Muscle of leg (tissue), 11 donors: ENCODE results near the gene LRATD1. TPM values are rescaled to one million over a fixed set of nuclear protein-coding genes. Genes with fewer than 3 reads are reported as not detected.
A peak's percentile ranks its signal among the peaks of the same experiment; 100 is the strongest.

ENCODE experiments used
- DNase-seq: peaks from one replicate; pipeline ENCODE4 v3.0.0; 2013
- H3K27ac ChIP-seq: one replicate; pipeline ENCODE4 v1.5.1; 2013; ENCODE audit warnings: mild to moderate bottlenecking, low read length, control low read depth
- H3K27me3 ChIP-seq: one replicate; pipeline ENCODE4 v1.6.1; 2013; ENCODE audit warnings: low read length; ENCODE audit not compliant: control insufficient read depth, insufficient read depth
- H3K36me3 ChIP-seq: one replicate; pipeline ENCODE4 v1.6.1; 2013; ENCODE audit warnings: low read length; ENCODE audit not compliant: control insufficient read depth, insufficient read depth
- H3K4me1 ChIP-seq: one replicate; pipeline ENCODE4 v1.6.1; 2013; ENCODE audit warnings: low read length; ENCODE audit not compliant: control insufficient read depth, insufficient read depth
- H3K4me3 ChIP-seq: one replicate; pipeline ENCODE4 v1.5.1; 2013; ENCODE audit warnings: low read length, control low read depth
- H3K9me3 ChIP-seq: replicated peaks from 2 replicates; pipeline ENCODE4 v1.6.1; 2013; ENCODE audit warnings: low read depth, low read length; ENCODE audit not compliant: control insufficient read depth
- WGBS: methylation state at CpG from one replicate; pipeline ENCODE4 v1.1.5; 2013; ENCODE audit warnings: missing lambda C conversion rate; ENCODE audit not compliant: insufficient coverage; 5-methylcytosine and 5-hydroxymethylcytosine counted together
- polyA plus RNA-seq, 8 donors: library from polyadenylated mRNA; unstranded; fragments of 120-200 nt; gene quantifications; one replicate each; pipeline versions ENCODE4 v1.2.1 to v1.2.3, GENCODE V29; 2013; ENCODE audit warnings: inconsistent platforms in 1 of 8, low replicate concordance in 1 of 8; ENCODE audit not compliant: insufficient read length in 8 of 8, insufficient read depth in 1 of 8
- total RNA-seq: library from RNA; stranded (reverse); fragments of 120-200 nt; gene quantifications from one replicate; pipeline ENCODE4 v1.2.4, GENCODE V29; 2013

The LRATD1 gene
- total and polyA plus RNA-seq, 9 donors = 4.8 to 16.3 (median 11.6) TPM

DNA sequence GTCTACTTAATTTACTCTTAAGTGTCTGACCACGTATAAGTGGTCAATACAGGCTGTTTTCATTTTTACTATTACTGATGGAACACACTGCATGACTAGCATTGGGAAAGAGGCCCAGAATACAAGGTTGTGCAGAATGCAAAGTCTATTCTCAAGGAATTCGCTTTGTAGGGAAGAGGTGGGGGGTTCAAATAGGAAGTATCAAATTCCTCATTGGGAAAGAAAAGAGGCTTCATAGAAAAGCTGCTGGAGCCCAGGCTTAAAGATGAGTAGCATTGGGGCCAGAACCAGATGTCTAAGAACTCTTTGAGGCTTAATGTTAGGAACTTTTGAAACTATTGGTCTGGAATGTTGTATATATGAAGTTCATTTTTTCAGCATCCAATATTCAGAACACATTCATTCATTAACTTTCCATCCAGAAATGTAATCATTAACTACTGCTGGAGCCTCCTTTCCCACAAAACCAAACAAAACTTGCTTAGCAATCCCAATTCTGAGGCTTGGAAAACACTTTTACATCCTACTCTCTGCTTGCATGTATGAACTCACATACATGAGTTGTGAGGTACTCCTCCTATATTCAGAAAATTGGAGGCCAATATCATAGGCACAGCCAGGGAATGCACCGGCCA is 994 bp upstream of the LRATD1 start:
- Histone ChIP-seq H3K27ac (no peak overlapping the region), H3K4me1 (peaks cover 22% of the 10 kb centered on the region), H3K9me3 (no peaks in the 10 kb centered on the region), H3K36me3 (no peaks in the 10 kb centered on the region), H3K4me3 (no peak overlapping the region), H3K27me3 (peaks cover 34% of the 10 kb centered on the region)
- DNase-seq = no peak
- WGBS = 32% methylated on average over 2 of the region's 3 CpGs

DNA sequence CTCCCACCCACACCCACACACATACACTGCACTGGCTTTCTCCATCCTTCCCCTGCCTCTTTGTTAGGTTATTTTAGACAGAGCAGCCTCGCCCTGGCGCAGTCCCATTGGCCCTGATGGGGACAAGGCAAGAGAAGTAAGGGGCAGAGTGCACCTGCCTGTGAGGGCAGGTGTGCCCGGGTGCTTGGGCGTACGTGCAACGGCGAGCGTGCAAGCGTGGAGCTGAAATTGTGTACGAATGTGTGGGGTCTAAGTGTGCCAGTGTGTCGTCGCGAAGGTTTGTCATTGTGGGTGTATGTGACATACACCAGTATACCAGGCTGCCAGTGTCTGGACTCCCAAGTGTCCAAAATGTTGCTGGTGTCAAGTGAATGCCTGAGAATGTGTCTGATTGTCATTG is 544 bp downstream of the LRATD1 start:
- H3K4me1 ChIP-seq = peaks cover 22% of the 10 kb centered on the region
- peak; percentile 11 for DNase-seq
- no peaks in the 10 kb centered on the region for H3K36me3 ChIP-seq
- no peaks in the 10 kb centered on the region for H3K9me3 ChIP-seq
- H3K27me3 ChIP-seq = peaks cover 34% of the 10 kb centered on the region
- H3K27ac ChIP-seq = no peak overlapping the region
- H3K4me3 ChIP-seq = peak overlapping the region; percentile 66
- 6% methylated on average over 11 of the region's 13 CpGs for WGBS

- DNase-seq = peak; percentile 9
Measured at GRCh38 chr2:14633461-14634181, 1.1 kb downstream of the LRATD1 start.

GRCh38 chr2:14634182-14634488 is 1.6 kb downstream of the LRATD1 start:
- no peaks in the 10 kb centered on the region for H3K36me3 ChIP-seq
- no peak overlapping the region for H3K27ac ChIP-seq
- peaks cover 34% of the 10 kb centered on the region for H3K27me3 ChIP-seq
- under 1% methylated on average over 31 of the region's 31 CpGs for WGBS
- no peaks in the 10 kb centered on the region for H3K9me3 ChIP-seq
- peak; percentile 8 for DNase-seq
- peak overlapping the region; percentile 66 for H3K4me3 ChIP-seq
- peaks cover 22% of the 10 kb centered on the region for H3K4me1 ChIP-seq

More at GRCh38 chr2:14633461-14634181, 1.1 kb downstream of the LRATD1 start:
- peaks cover 22% of the 10 kb centered on the region for H3K4me1 ChIP-seq
- H3K27ac ChIP-seq = no peak overlapping the region
- 2% methylated on average over 36 of the region's 42 CpGs for WGBS
- no peaks in the 10 kb centered on the region for H3K36me3 ChIP-seq
- H3K9me3 ChIP-seq = no peaks in the 10 kb centered on the region
- peaks cover 34% of the 10 kb centered on the region for H3K27me3 ChIP-seq
- H3K4me3 ChIP-seq = peak overlapping the region; percentile 66

DNA sequence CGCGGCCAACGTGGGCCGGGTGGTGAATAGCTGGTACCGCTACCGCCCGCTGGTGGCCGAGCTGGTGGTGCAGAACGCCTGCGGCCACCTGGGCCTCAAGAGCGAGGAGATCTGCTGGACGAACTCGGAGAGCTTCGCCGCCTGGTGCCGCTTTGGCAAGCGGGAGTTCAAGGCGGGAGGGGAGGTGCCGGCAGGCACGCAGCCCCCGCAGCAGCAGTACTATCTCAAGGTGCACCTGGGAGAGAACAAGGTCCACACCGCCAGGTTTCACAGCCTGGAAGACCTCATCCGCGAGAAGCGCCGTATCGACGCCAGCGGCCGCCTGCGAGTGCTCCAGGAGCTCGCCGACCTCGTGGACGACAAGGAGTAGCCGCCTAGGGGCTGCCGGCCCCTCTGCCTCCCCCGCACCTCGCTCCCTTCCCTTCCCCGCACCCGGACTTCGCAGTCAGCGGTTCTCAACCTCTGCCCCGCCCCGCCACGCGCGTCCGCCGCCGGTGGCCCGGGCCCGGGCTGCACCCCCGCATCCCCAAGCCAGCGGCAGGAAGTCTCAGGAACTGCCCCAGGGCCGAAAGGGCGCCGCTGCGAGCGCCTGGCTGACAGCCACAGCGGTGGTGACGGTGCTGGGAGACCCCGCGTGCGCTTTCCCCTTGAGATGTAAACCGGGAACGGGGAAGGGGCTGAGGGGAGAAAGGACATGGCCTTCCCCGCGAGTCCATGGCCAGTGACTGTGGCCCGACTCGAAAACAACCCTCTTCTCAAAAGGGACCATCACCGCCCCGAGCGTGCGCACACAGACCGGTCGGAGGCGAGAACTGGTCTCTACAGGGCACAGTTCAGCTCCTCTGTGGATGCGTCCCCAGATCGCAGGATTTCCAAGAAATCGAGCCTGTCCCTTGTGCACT is 2.2 kb downstream of the LRATD1 start:
- WGBS = under 1% methylated on average over 77 of the region's 81 CpGs
- DNase-seq = peak; percentile 76
- H3K4me3 ChIP-seq = peak overlapping the region; percentile 66
- peak overlapping the region; percentile 89 for H3K27ac ChIP-seq
- no peaks in the 10 kb centered on the region for H3K36me3 ChIP-seq
- H3K27me3 ChIP-seq = peaks cover 34% of the 10 kb centered on the region
- peaks cover 22% of the 10 kb centered on the region for H3K4me1 ChIP-seq
- no peaks in the 10 kb centered on the region for H3K9me3 ChIP-seq

- peaks cover 34% of the 10 kb centered on the region for H3K27me3 ChIP-seq
- H3K4me1 ChIP-seq = peaks cover 22% of the 10 kb centered on the region
Measured at GRCh38 chr2:14635391-14635871, 2.9 kb downstream of the LRATD1 start.

GRCh38 chr2:14638488-14638887 is 6.0 kb downstream of the LRATD1 start:
- WGBS = no CpG with 5 or more reads among the region's 2 CpGs
- Histone ChIP-seq H3K27me3 (peaks cover 18% of the 10 kb centered on the region), H3K4me1 (peaks cover 10% of the 10 kb centered on the region), H3K9me3 (no peaks in the 10 kb centered on the region), H3K4me3 (no peak overlapping the region), H3K27ac (no peak overlapping the region), H3K36me3 (no peaks in the 10 kb centered on the region)
- DNase-seq = no peak

More at GRCh38 chr2:14635391-14635871, 2.9 kb downstream of the LRATD1 start:
- Histone ChIP-seq H3K4me3 (peak overlapping the region; percentile 66), H3K27ac (peak overlapping the region; percentile 89), H3K9me3 (no peaks in the 10 kb centered on the region), H3K36me3 (no peaks in the 10 kb centered on the region)
- WGBS = 0% methylated on average over 21 of the region's 24 CpGs
- DNase-seq = peak; percentile 77

DNA sequence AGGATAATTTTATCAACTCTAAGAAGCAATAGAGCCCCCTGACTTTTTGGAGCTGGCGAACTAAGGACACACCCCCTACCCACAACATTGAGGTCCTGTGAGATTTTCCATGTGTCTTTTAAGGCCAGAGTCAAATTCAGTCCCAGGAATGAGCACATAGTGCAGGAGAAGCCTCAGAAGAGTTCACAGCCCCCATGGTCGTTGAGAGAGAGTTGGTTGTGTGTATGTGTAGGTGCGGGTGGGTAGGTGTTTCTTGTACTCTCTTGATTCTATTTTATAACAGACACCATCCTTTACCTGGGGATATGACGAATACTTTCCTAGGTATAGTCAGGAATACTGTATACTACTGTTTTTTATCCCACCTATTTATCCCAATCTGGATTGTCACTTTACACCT is 8.6 kb downstream of the LRATD1 start:
- DNase-seq = no peak
- H3K27ac ChIP-seq = no peak overlapping the region
- H3K27me3 ChIP-seq = no peaks in the 10 kb centered on the region
- no peaks in the 10 kb centered on the region for H3K4me1 ChIP-seq
- H3K9me3 ChIP-seq = no peaks in the 10 kb centered on the region
- WGBS = no CpG with 5 or more reads among the region's 4 CpGs
- no peak overlapping the region for H3K4me3 ChIP-seq
- no peaks in the 10 kb centered on the region for H3K36me3 ChIP-seq

DNA sequence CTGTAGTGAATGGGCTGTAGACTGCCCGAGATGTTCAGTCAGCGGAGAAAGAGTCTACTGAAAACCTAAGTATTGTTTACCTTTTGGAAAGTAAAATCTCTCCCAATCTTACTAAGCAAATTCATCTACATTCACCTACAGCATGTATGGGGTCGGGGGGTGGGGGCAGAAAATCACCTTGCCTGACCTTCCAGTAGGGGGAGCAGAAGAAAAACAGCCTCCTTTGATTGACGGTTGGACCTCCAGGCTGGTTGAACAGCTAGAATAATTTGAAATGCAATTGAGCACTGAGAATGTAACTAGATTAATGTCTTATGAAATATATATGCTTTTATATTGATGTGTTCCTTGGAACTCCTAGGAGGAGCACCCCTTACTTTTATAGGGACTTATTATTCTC is 10.0 kb downstream of the LRATD1 start:
- no peak overlapping the region for H3K4me3 ChIP-seq
- no peak for DNase-seq
- no peaks in the 10 kb centered on the region for H3K27me3 ChIP-seq
- no peaks in the 10 kb centered on the region for H3K9me3 ChIP-seq
- H3K36me3 ChIP-seq = no peaks in the 10 kb centered on the region
- WGBS = 100% methylated on average over 1 of the region's 4 CpGs
- no peak overlapping the region for H3K27ac ChIP-seq
- H3K4me1 ChIP-seq = peaks cover 2% of the 10 kb centered on the region

GRCh38 chr2:14647714-14648113 is 15.2 kb downstream of the LRATD1 start:
- peak; percentile 89 for DNase-seq
- Histone ChIP-seq H3K36me3 (no peaks in the 10 kb centered on the region), H3K27ac (peak overlapping the region; percentile 65), H3K9me3 (no peaks in the 10 kb centered on the region), H3K4me1 (peaks cover 2% of the 10 kb centered on the region), H3K27me3 (no peaks in the 10 kb centered on the region), H3K4me3 (no peak overlapping the region)
- no CpG with 5 or more reads among the region's 2 CpGs for WGBS
